Calu3 (cell line): ENCODE results near the gene SFTA2. TPM values are rescaled to one million over a fixed set of nuclear protein-coding genes. Genes with fewer than 3 reads are reported as not detected.
"Not testable (repeated sequence)": the region's sequence is repeated elsewhere in the genome, so short reads cannot be mapped to it uniquely, and the experiment has no call there.

Experiments
- BruUV-seq: library from RNA; stranded (reverse); fragments of 400-500 nt; replicated peaks from 2 replicates; lab custom pipeline; 2021; lab: Mats Ljungman, UMichigan
- CTCF ChIA-PET: fragments of 300-600 bp; sonication (Branson Sonifier 250); formaldehyde crosslinking; loops from one replicate; lab custom pipeline; 2022; ENCODE audit warnings: antibody characterized with exemption; lab: Charles Lee
- DNase-seq: peaks from one replicate; pipeline ENCODE4 v3.0.0; 2022
- H3K27ac Mint-ChIP-seq: one replicate; pipeline ENCODE4 v1.8.0; 2022; ENCODE audit warnings: mixed read lengths; ENCODE audit not compliant: unreplicated experiment
- H3K27me3 Mint-ChIP-seq: one replicate; pipeline ENCODE4 v1.8.0; 2022; ENCODE audit warnings: mixed read lengths; ENCODE audit not compliant: unreplicated experiment
- H3K36me3 Mint-ChIP-seq: one replicate; pipeline ENCODE4 v1.8.0; 2022; ENCODE audit warnings: mild to moderate bottlenecking, moderate library complexity, mixed read lengths; ENCODE audit not compliant: insufficient read depth, unreplicated experiment
- H3K4me1 Mint-ChIP-seq: one replicate; pipeline ENCODE4 v1.8.0; 2022; ENCODE audit warnings: mild to moderate bottlenecking, low read depth, mixed read lengths; ENCODE audit not compliant: unreplicated experiment
- H3K4me3 Mint-ChIP-seq: one replicate; pipeline ENCODE4 v1.8.0; 2022; ENCODE audit warnings: mild to moderate bottlenecking, low read depth, moderate library complexity, mixed read lengths; ENCODE audit not compliant: unreplicated experiment
- H3K9me3 Mint-ChIP-seq: one replicate; pipeline ENCODE4 v1.8.0; 2022; ENCODE audit warnings: low read depth, mixed read lengths; ENCODE audit not compliant: unreplicated experiment
- intact Hi-C: fragments of 100-400 bp; cut with micrococcal nuclease; formaldehyde crosslinking; loops from one replicate; pipeline ENCODE4 v1.10.0; 2022; ENCODE audit not compliant: unreplicated experiment
- total RNA-seq: library from RNA; stranded (reverse); gene quantifications from 2 replicates; pipeline ENCODE4 v1.2.3, GENCODE V29; 2022
- TF ChIP-seq, protein P1 (sequence below): fragments of 200-600 bp; IDR thresholded peaks from one replicate; pipeline ENCODE4 v1.8.0; 2022; ENCODE audit warnings: antibody characterized with exemption; ENCODE audit not compliant: unreplicated experiment

Gene SFTA2
- total RNA-seq, 1 experiment from 2014 or later = 184 TPM

DNA sequence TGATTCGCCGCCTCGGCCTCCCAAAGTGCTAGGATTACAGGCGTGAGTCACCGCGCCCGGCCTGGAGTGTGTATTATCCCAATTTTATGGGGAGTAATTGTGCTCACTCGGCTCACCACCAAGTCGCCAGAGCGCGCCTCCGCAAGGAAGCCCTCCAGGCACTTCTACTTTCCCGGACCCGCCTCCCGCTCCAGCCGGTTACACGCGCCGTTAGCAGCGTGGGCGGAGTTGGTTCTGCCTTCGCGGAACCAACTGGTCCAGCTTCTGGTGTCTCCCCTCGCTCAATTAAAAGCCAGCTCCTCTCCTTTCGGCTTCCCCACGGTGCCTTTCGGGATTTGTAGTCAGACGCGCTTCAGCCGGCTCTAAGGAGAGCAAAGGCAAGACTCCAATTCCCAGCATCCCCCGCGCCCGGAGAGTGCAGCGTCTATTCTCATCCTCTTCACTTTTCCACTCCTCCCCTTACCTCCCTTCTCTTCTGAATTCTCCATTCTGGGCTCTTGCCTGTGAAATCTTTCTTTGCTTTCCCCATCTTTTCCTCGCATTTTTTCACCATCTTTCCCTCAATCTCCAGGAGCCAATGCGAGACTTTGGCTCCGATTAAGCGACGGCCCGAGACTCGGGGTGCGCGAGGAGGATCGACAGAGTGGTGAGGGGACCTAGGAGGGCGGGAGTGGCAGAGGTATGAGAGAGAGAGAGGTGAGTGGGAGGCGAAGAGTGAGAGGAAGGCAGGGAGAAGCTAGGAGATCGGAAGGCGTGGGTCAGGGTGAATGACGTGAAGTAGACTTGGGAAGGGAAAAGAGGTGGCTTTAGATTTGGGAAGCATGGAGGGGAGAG lies 24.0 kb downstream of the SFTA2 start, which contains the start of gene GTF2H4:
TSS of gene GTF2H4 (plus strand) at position 450 of the 834 bp plus-strand sequence.
- H3K9me3 Mint-ChIP-seq = no peaks in the 10 kb centered on the region
- TF ChIP-seq, protein P1, sequence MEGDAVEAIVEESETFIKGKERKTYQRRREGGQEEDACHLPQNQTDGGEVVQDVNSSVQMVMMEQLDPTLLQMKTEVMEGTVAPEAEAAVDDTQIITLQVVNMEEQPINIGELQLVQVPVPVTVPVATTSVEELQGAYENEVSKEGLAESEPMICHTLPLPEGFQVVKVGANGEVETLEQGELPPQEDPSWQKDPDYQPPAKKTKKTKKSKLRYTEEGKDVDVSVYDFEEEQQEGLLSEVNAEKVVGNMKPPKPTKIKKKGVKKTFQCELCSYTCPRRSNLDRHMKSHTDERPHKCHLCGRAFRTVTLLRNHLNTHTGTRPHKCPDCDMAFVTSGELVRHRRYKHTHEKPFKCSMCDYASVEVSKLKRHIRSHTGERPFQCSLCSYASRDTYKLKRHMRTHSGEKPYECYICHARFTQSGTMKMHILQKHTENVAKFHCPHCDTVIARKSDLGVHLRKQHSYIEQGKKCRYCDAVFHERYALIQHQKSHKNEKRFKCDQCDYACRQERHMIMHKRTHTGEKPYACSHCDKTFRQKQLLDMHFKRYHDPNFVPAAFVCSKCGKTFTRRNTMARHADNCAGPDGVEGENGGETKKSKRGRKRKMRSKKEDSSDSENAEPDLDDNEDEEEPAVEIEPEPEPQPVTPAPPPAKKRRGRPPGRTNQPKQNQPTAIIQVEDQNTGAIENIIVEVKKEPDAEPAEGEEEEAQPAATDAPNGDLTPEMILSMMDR = no peak
- peak; percentile 99 for DNase-seq
- no TSS peak for BruUV-seq
- peak within 1 kb of the TSS; percentile 97 for H3K4me3 Mint-ChIP-seq
- intact Hi-C loops = loop anchor here (2.0 kb wide), 1 partner anchor 23 kb away; the partner anchor contains the start of gene DDR1
- no peaks in the 10 kb centered on the region for H3K27me3 Mint-ChIP-seq
- peak within 1 kb of the TSS; percentile 76 for H3K27ac Mint-ChIP-seq
- H3K4me1 Mint-ChIP-seq = peaks cover 18% of the 10 kb centered on the region
- peaks cover 44% of the 10 kb centered on the region for H3K36me3 Mint-ChIP-seq
- CTCF ChIA-PET = interaction anchor here (0.6 to 1.5 kb wide), 16 partner anchors 12 to 804 kb away, joined by 3 to 14 read pairs (median 4); partner anchors contain the start of genes DDR1 and IER3

- H3K9me3 Mint-ChIP-seq, BruUV-seq, H3K27me3 Mint-ChIP-seq: not testable (repeated sequence)
- Mint-ChIP-seq H3K4me3 (peak overlapping the region; percentile 97), H3K36me3 (peaks cover 38% of the 10 kb centered on the region), H3K4me1 (peaks cover 25% of the 10 kb centered on the region), H3K27ac (peak overlapping the region; percentile 76)
- CTCF ChIA-PET = interaction anchor here (0.6 to 1.5 kb wide), 16 partner anchors 13 to 804 kb away, joined by 3 to 14 read pairs (median 4); partner anchors contain the start of genes DDR1 and IER3
- intact Hi-C loops = loop anchor here (2.0 kb wide), 1 partner anchor 23 kb away; the partner anchor contains the start of gene DDR1
- DNase-seq = peak; percentile 50
Measured at GRCh38 chr6:30907290-30907757, 24.6 kb downstream of the SFTA2 start.

GRCh38 chr6:30903236-30903635 lies 28.7 kb downstream of the SFTA2 start:
- TF ChIP-seq, protein P1 = no peak
- H3K27ac Mint-ChIP-seq = no peak overlapping the region
- CTCF ChIA-PET = interaction anchor here (0.7 to 2.5 kb wide), 3 partner anchors 10 to 262 kb away, joined by 4 to 11 read pairs (median 4); partner anchors contain the start of gene VARS2
- intact Hi-C loops = no loop called here
- DNase-seq = no peak
- H3K27me3 Mint-ChIP-seq = no peaks in the 10 kb centered on the region
- H3K4me3 Mint-ChIP-seq = no peak overlapping the region
- H3K4me1 Mint-ChIP-seq = peaks cover 13% of the 10 kb centered on the region
- no peaks in the 10 kb centered on the region for H3K9me3 Mint-ChIP-seq
- BruUV-seq = no TSS peak
- peaks cover 41% of the 10 kb centered on the region for H3K36me3 Mint-ChIP-seq

DNA sequence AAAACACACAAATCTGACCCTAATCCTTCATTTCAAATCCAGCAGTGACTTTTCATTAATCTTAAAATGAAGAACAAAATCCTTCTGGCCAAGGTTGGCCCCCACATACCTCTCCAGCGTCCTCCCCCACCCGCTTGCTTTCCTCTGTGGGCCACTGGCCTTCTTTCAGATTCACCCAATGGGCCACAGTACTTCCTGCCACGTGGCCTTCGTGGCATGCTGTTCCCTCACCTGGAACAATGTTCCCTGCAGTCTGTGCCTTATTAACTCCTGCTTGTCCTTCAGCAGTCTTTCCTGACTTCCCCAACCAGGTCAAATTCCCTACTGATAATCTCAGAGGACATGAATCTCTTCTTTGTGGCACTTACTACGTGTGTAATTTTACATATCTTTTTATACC lies 29.3 kb downstream of the SFTA2 start:
- no peak for DNase-seq
- H3K36me3 Mint-ChIP-seq = peaks cover 37% of the 10 kb centered on the region
- CTCF ChIA-PET = interaction anchor here (0.6 kb wide), 1 partner anchor 18 kb away, joined by 3 read pairs; the partner anchor contains the start of gene DDR1
- intact Hi-C loops = no loop called here
- H3K9me3 Mint-ChIP-seq = no peaks in the 10 kb centered on the region
- TF ChIP-seq, protein P1 = no peak
- H3K4me1 Mint-ChIP-seq = peaks cover 8% of the 10 kb centered on the region
- no TSS peak for BruUV-seq
- H3K27me3 Mint-ChIP-seq = no peaks in the 10 kb centered on the region
- H3K4me3 Mint-ChIP-seq = no peak overlapping the region
- no peak overlapping the region for H3K27ac Mint-ChIP-seq

GRCh38 chr6:30902196-30902595 lies 29.8 kb downstream of the SFTA2 start:
- CTCF ChIA-PET = interaction anchor here (0.6 to 1.5 kb wide), 4 partner anchors 18 to 169 kb away, joined by 3 to 6 read pairs (median 4); partner anchors contain the start of gene DDR1
- BruUV-seq, H3K9me3 Mint-ChIP-seq, DNase-seq, H3K27ac Mint-ChIP-seq, H3K27me3 Mint-ChIP-seq, H3K4me3 Mint-ChIP-seq, H3K4me1 Mint-ChIP-seq, intact Hi-C loops: not testable (repeated sequence)
- peaks cover 32% of the 10 kb centered on the region for H3K36me3 Mint-ChIP-seq
